Ishikawa (cell line): Measurements from ENCODE around the gene PDE10A.

ENCODE experiments used
- CEBPB ChIP-seq: IDR thresholded peaks from 2 replicates; pipeline ENCODE4 v1.6.1; 2012
- CREB1 ChIP-seq: IDR thresholded peaks from 2 replicates; pipeline ENCODE4 v1.6.1; 2012; ENCODE audit warnings: low read depth
- EGR1 ChIP-seq: IDR thresholded peaks from 2 replicates; pipeline ENCODE4 v1.6.1; 2012
- EP300 ChIP-seq: IDR thresholded peaks from 2 replicates; pipeline ENCODE4 v1.6.1; 2012; ENCODE audit warnings: borderline replicate concordance
- FOXM1 ChIP-seq: IDR thresholded peaks from 2 replicates; pipeline ENCODE4 v1.6.1; 2012; ENCODE audit warnings: low read depth, borderline replicate concordance
- NFIC ChIP-seq: IDR thresholded peaks from 2 replicates; pipeline ENCODE4 v1.6.1; 2012
- RAD21 ChIP-seq: IDR thresholded peaks from 2 replicates; pipeline ENCODE4 v1.6.1; 2012; ENCODE audit warnings: low read depth
- REST ChIP-seq: IDR thresholded peaks from 2 replicates; pipeline ENCODE4 v1.6.1; 2012; ENCODE audit warnings: low read depth, mild to moderate bottlenecking
- TAF1 ChIP-seq: IDR thresholded peaks from 2 replicates; pipeline ENCODE4 v1.6.1; 2012; ENCODE audit warnings: low read depth, mild to moderate bottlenecking
- TCF12 ChIP-seq: IDR thresholded peaks from 2 replicates; pipeline ENCODE4 v1.6.1; 2012; ENCODE audit warnings: low read depth
- TEAD4 ChIP-seq: IDR thresholded peaks from 2 replicates; pipeline ENCODE4 v1.6.1; 2012
- YY1 ChIP-seq: IDR thresholded peaks from 2 replicates; pipeline ENCODE4 v1.6.1; 2012; ENCODE audit warnings: low read depth
- ZBTB7A ChIP-seq: IDR thresholded peaks from 2 replicates; pipeline ENCODE4 v1.6.1; 2012; ENCODE audit warnings: low read depth
- TF ChIP-seq, protein P1 (sequence below): IDR thresholded peaks from 2 replicates; pipeline ENCODE4 v1.6.1; 2012
- TF ChIP-seq, protein P2 (sequence below): IDR thresholded peaks from 2 replicates; pipeline ENCODE4 v1.6.1; 2012

Gene PDE10A

GRCh38 chr6:165345700-165346099, 317.3 kb downstream of the PDE10A start:
- no peak for TF ChIP-seq EGR1
- TF ChIP-seq, protein P1, sequence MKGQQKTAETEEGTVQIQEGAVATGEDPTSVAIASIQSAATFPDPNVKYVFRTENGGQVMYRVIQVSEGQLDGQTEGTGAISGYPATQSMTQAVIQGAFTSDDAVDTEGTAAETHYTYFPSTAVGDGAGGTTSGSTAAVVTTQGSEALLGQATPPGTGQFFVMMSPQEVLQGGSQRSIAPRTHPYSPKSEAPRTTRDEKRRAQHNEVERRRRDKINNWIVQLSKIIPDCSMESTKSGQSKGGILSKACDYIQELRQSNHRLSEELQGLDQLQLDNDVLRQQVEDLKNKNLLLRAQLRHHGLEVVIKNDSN, result no peak
- TF ChIP-seq ZBTB7A, result no peak
- TF ChIP-seq REST, result no peak
- TF ChIP-seq TEAD4, result no peak
- TF ChIP-seq EP300, result no peak
- no peak for TF ChIP-seq CEBPB
- TF ChIP-seq, protein P2, sequence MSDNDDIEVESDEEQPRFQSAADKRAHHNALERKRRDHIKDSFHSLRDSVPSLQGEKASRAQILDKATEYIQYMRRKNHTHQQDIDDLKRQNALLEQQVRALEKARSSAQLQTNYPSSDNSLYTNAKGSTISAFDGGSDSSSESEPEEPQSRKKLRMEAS, result no peak

DNA sequence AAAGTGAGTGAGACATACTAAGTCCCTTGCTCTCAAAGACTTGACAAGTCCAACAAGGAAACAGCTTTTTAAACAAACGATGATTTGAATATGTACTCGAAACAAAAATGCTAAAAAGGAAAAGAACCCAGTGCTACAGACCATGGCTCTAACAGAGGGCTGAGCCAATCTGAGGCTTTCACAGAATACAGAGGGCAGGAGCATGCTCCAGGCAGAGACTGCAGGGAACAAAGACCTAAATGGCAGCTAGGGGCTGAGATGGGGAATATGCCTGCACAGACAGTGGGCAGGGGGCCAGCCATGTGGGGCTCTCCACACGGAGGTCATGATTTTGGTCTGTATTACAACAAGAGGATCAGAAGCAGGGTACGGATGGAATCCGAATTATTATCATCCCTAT, 322.5 kb downstream of the PDE10A start:
- no peak for TF ChIP-seq ZBTB7A
- TF ChIP-seq, protein P1, result no peak
- TF ChIP-seq RAD21, result no peak
- TF ChIP-seq, protein P2, result no peak
- TF ChIP-seq FOXM1, result no peak
- TF ChIP-seq EGR1, result no peak
- TF ChIP-seq CREB1, result no peak
- no peak for TF ChIP-seq NFIC
- TF ChIP-seq TAF1, result no peak
- no peak for TF ChIP-seq TEAD4

- TF ChIP-seq CEBPB (no peak), TEAD4 (no peak), EP300 (no peak), EGR1 (no peak), TAF1 (no peak), CREB1 (no peak), REST (no peak), FOXM1 (no peak), YY1 (no peak), ZBTB7A (no peak), NFIC (no peak), TCF12 (no peak)
- TF ChIP-seq, protein P2, result no peak
- TF ChIP-seq, protein P1, result no peak
Observed at GRCh38 chr6:165325609-165326008, 337.4 kb downstream of the PDE10A start.

- TF ChIP-seq, protein P2, result no peak
- TF ChIP-seq CREB1 (no peak), TCF12 (no peak), NFIC (no peak), YY1 (no peak), FOXM1 (no peak), RAD21 (no peak)
Observed at GRCh38 chr6:165321555-165322145, 341.4 kb downstream of the PDE10A start.

DNA sequence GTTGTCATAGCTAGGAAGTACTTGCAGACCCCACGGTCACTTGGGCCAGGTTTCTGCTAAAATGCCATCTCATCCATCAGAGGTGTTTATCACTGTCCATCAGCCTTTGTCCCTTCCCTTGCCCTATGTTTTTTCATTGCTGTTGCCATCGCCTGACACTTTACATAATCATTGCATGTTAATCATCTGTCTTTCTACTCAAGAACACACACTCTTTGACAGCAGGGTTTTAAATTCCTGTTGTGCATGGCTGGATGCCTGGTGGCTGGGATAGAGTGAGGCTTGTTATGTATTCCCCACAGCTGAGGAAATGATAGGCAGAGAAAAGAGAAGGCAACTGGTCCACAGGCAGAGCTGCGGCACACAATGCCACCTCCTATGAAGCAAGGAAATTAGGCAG, 341.9 kb downstream of the PDE10A start:
- TF ChIP-seq EP300, result no peak
- TF ChIP-seq, protein P1, result no peak
- TF ChIP-seq YY1, result no peak
- TF ChIP-seq TAF1, result no peak
- TF ChIP-seq, protein P2, result no peak
- TF ChIP-seq CEBPB, result no peak
- no peak for TF ChIP-seq REST
- TF ChIP-seq ZBTB7A, result no peak
- no peak for TF ChIP-seq EGR1
- no peak for TF ChIP-seq TEAD4
- TF ChIP-seq RAD21, result no peak
- no peak for TF ChIP-seq NFIC
